H1 (cell line): ENCODE measurements around the gene CADM2. TPM values are rescaled to one million over a fixed set of nuclear protein-coding genes. Genes with fewer than 3 reads are reported as not detected.

Experiments
- CTCF ChIA-PET: fragments of 300-600 bp; sonication (Branson Sonifier 250); formaldehyde crosslinking; loops from one replicate; lab custom pipeline; 2021; ENCODE audit not compliant: partially characterized antibody; lab: Charles Lee
- POLR2A ChIA-PET: fragments of 300-600 bp; sonication (Branson Sonifier 250); formaldehyde crosslinking; loops from one replicate; lab custom pipeline; 2021; ENCODE audit warnings: inconsistent platforms; ENCODE audit not compliant: partially characterized antibody; lab: Charles Lee
- DNase-seq, 2 experiments: peaks; one replicate each; pipeline versions ENCODE4 v3.0.0 to v3.0.0-alpha.2; 2010 to 2022; ENCODE audit warnings: low spot score in 2 of 2, low read depth in 1 of 2, mixed read lengths in 1 of 2
- FAIRE-seq: peaks from 2 replicates; lab custom pipeline; 2011; peaks lifted over from hg19 to GRCh38; lab: Jason Lieb, UNC
- H2AFZ ChIP-seq: 2 replicates; pipeline ENCODE4 v1.8.1; 2012; ENCODE audit warnings: low read length, inconsistent platforms
- H2AK5ac ChIP-seq: 2 replicates; pipeline ENCODE4 v1.6.1; 2013; ENCODE audit warnings: low read depth, low read length
- H2BK120ac ChIP-seq: replicated peaks from 2 replicates; pipeline ENCODE3; 2013; ENCODE audit warnings: low read depth, low read length, inconsistent platforms
- H2BK12ac ChIP-seq: 2 replicates; pipeline ENCODE4 v1.6.1; 2013; ENCODE audit warnings: low read depth, low read length
- H2BK15ac ChIP-seq: 2 replicates; pipeline ENCODE4 v1.6.1; 2013; ENCODE audit warnings: low read length
- H2BK20ac ChIP-seq: 2 replicates; pipeline ENCODE4 v1.6.1; 2013; ENCODE audit warnings: low read length
- H2BK5ac ChIP-seq: 2 replicates; pipeline ENCODE4 v1.6.1; 2013; ENCODE audit warnings: low read depth, low read length
- H3K14ac ChIP-seq: 2 replicates; pipeline ENCODE4 v1.6.1; 2013; ENCODE audit warnings: inconsistent platforms; ENCODE audit not compliant: insufficient read length
- H3K18ac ChIP-seq: 2 replicates; pipeline ENCODE4 v1.6.1; 2013; ENCODE audit warnings: low read length; ENCODE audit errors: extremely low read depth
- H3K23ac ChIP-seq: 2 replicates; pipeline ENCODE4 v1.6.1; 2013; ENCODE audit warnings: inconsistent platforms; ENCODE audit not compliant: insufficient read length
- H3K23me2 ChIP-seq: 2 replicates; pipeline ENCODE4 v1.6.1; 2013; ENCODE audit warnings: low read depth, low read length
- H3K27ac ChIP-seq: 2 replicates; pipeline ENCODE4 v1.6.1; 2011; ENCODE audit warnings: low read depth, low read length, inconsistent platforms
- H3K27me3 ChIP-seq, 4 experiments: replicated peaks in 1 of 4; 1 replicate in 1 of 4; 2 replicates in 3 of 4; pipeline versions ENCODE4 v1.6.1 to v1.8.1; 2011 to 2013; ENCODE audit warnings: low read length in 3 of 4, mild to moderate bottlenecking in 3 of 4, inconsistent platforms in 2 of 4, mixed read lengths in 2 of 4, moderate library complexity in 1 of 4; ENCODE audit not compliant: control insufficient read depth in 3 of 4, insufficient read depth in 3 of 4; ENCODE audit errors: extremely low read depth in 1 of 4
- H3K36me3 ChIP-seq, 4 experiments: 2 replicates each; pipeline versions ENCODE4 v1.6.1 to v1.8.1; 2011 to 2013; ENCODE audit warnings: mild to moderate bottlenecking in 4 of 4, low read length in 3 of 4, moderate library complexity in 2 of 4, control low read depth in 1 of 4, inconsistent platforms in 1 of 4; ENCODE audit not compliant: insufficient read depth in 4 of 4, control insufficient read depth in 2 of 4
- H3K4ac ChIP-seq: replicated peaks from 2 replicates; pipeline ENCODE3; 2013; ENCODE audit warnings: low read length, low read depth, mixed read lengths, inconsistent platforms; ENCODE audit not compliant: insufficient read length
- H3K4me1 ChIP-seq, 4 experiments: replicated peaks in 1 of 4; 1 replicate in 1 of 4; 2 replicates in 3 of 4; pipeline versions ENCODE4 v1.6.1 to v1.8.1; 2011 to 2013; ENCODE audit warnings: low read length in 3 of 4, inconsistent platforms in 2 of 4, mixed read lengths in 1 of 4; ENCODE audit not compliant: insufficient read depth in 4 of 4, control insufficient read depth in 3 of 4
- H3K4me2 ChIP-seq, 2 experiments: 2 replicates each; pipeline versions ENCODE4 v1.6.1 to v1.8.1; 2011 to 2013; ENCODE audit warnings: low read depth in 2 of 2, low read length in 2 of 2, control low read depth in 1 of 2, inconsistent platforms in 1 of 2, mild to moderate bottlenecking in 1 of 2; ENCODE audit not compliant: insufficient read depth in 1 of 2
- H3K4me3 ChIP-seq, 4 experiments: fragments of 200-600, 300-600 bp in 1 of 4; sonication (generic), shearing (Covaris generic), sonication (Bioruptor Twin) in 1 of 4; 2 replicates each; pipeline versions ENCODE4 v1.5.1 to v1.8.1; 2011 to 2016; ENCODE audit warnings: low read length in 4 of 4, low read depth in 3 of 4, control low read depth in 2 of 4, inconsistent platforms in 2 of 4, mild to moderate bottlenecking in 2 of 4, mixed read lengths in 1 of 4, moderate library complexity in 1 of 4; ENCODE audit not compliant: insufficient read depth in 2 of 4; ENCODE audit errors: extremely low read depth in 1 of 4
- H3K56ac ChIP-seq: replicated peaks from 2 replicates; pipeline ENCODE3; 2013; ENCODE audit warnings: low read depth, mild to moderate bottlenecking, mixed read lengths, low read length, inconsistent platforms; ENCODE audit not compliant: insufficient read length
- H3K79me1 ChIP-seq: 2 replicates; pipeline ENCODE4 v1.6.1; 2013; ENCODE audit warnings: low read depth, low read length, control low read depth
- H3K79me2 ChIP-seq, 2 experiments: 2 replicates each; pipeline versions ENCODE4 v1.6.1 to v1.8.1; 2012 to 2013; ENCODE audit warnings: low read length in 2 of 2, mild to moderate bottlenecking in 2 of 2, inconsistent platforms in 1 of 2; ENCODE audit not compliant: insufficient read depth in 2 of 2, control insufficient read depth in 1 of 2
- H3K9ac ChIP-seq, 4 experiments: replicated peaks in 1 of 4; 1 replicate in 1 of 4; 2 replicates in 3 of 4; pipeline versions ENCODE4 v1.6.1 to v1.8.1; 2011 to 2013; ENCODE audit warnings: low read depth in 3 of 4, low read length in 3 of 4, control low read depth in 2 of 4, mild to moderate bottlenecking in 2 of 4, moderate library complexity in 2 of 4, inconsistent platforms in 1 of 4; ENCODE audit errors: extremely low read depth in 1 of 4
- H3K9me3 ChIP-seq, 2 experiments: 2 replicates each; pipeline versions ENCODE4 v1.6.1 to v1.8.1; 2012 to 2013; ENCODE audit warnings: mild to moderate bottlenecking in 2 of 2, moderate library complexity in 2 of 2, control low read depth in 1 of 2, inconsistent platforms in 1 of 2, low read depth in 1 of 2, low read length in 1 of 2, mixed read lengths in 1 of 2; ENCODE audit not compliant: insufficient read depth in 2 of 2
- H4K20me1 ChIP-seq, 2 experiments: replicated peaks in 1 of 2; 2 replicates each; pipeline versions ENCODE3 to v1.8.1; 2011 to 2013; ENCODE audit warnings: inconsistent platforms in 2 of 2, low read length in 2 of 2, mild to moderate bottlenecking in 1 of 2; ENCODE audit not compliant: insufficient read depth in 2 of 2, control insufficient read depth in 1 of 2
- H4K5ac ChIP-seq: 2 replicates; pipeline ENCODE4 v1.6.1; 2013; ENCODE audit warnings: low read length, low read depth, mixed read lengths, inconsistent platforms; ENCODE audit not compliant: insufficient read length
- H4K8ac ChIP-seq: 2 replicates; pipeline ENCODE4 v1.8.0; 2013; ENCODE audit warnings: mild to moderate bottlenecking, moderate library complexity, low read length, inconsistent platforms; ENCODE audit not compliant: insufficient read depth; ENCODE audit errors: extremely low read depth
- H4K91ac ChIP-seq: replicated peaks from 2 replicates; pipeline ENCODE3; 2013; ENCODE audit warnings: low read length, mixed read lengths, inconsistent platforms; ENCODE audit not compliant: insufficient read length
- CBX8 ChIP-seq: fragments of 300-800, 300-1000 bp; sonication (generic); IDR thresholded peaks from 2 replicates; pipeline ENCODE4 v1.7.1; 2016; ENCODE audit warnings: low read depth, low read length, borderline replicate concordance
- CHD1 ChIP-seq: IDR thresholded peaks from 2 replicates; pipeline ENCODE4 v1.6.1; 2012; ENCODE audit warnings: low read depth, low read length, improper control_type of control experiment
- CTBP2 ChIP-seq: IDR thresholded peaks from 2 replicates; pipeline ENCODE4 v1.7.0; 2011; ENCODE audit warnings: borderline replicate concordance, mild to moderate bottlenecking, moderate library complexity, mixed read lengths, low read length; ENCODE audit not compliant: insufficient read depth, insufficient read length
- KDM4A ChIP-seq: IDR thresholded peaks from one replicate; pipeline ENCODE4 v1.7.1; 2012; ENCODE audit warnings: low read depth, mild to moderate bottlenecking, moderate library complexity, low read length, inconsistent platforms; ENCODE audit not compliant: severe bottlenecking
- KDM5A ChIP-seq: fragments of 200-600 bp; IDR thresholded peaks from 2 replicates; pipeline ENCODE4 v1.7.1; 2012; ENCODE audit warnings: mild to moderate bottlenecking, low read length, inconsistent platforms, mixed read lengths
- NANOG ChIP-seq: IDR thresholded peaks from 2 replicates; pipeline ENCODE4 v1.6.1; 2011; ENCODE audit warnings: low read length, low read depth, mild to moderate bottlenecking, inconsistent platforms; ENCODE audit not compliant: insufficient read depth, poor library complexity, severe bottlenecking
- SIN3A ChIP-seq, 2 experiments: IDR thresholded peaks in 1 of 2; conservative IDR thresholded peaks in 1 of 2; 2 replicates each; pipeline ENCODE4 v1.6.1; 2011 to 2012; ENCODE audit warnings: low read length in 2 of 2, improper control_type of control experiment in 1 of 2, low read depth in 1 of 2, mild to moderate bottlenecking in 1 of 2
- TAF7 ChIP-seq: optimal IDR thresholded peaks from 2 replicates; pipeline ENCODE3; 2011; ENCODE audit warnings: low read depth, mild to moderate bottlenecking, inconsistent platforms, low read length, moderate library complexity, borderline replicate concordance
- TEAD4 ChIP-seq: IDR thresholded peaks from 2 replicates; pipeline ENCODE4 v1.6.1; 2012; ENCODE audit warnings: low read depth, low read length, inconsistent platforms, mixed read lengths
- WGBS, 2 experiments: shearing (Covaris generic) in 1 of 2; methylation state at CpG; one replicate each; pipeline versions ENCODE4 v1.1.6 to v1.1.7; 2013 to 2015; ENCODE audit warnings: low lambda C conversion rate in 2 of 2, mixed read lengths in 2 of 2, inconsistent platforms in 1 of 2, low coverage in 1 of 2, missing lambda C conversion rate in 1 of 2; ENCODE audit not compliant: insufficient replicate concordance in 2 of 2, insufficient coverage in 1 of 2, insufficient read length in 1 of 2; ENCODE audit errors: extremely low coverage in 1 of 2, missing lambda C conversion rate in 1 of 2; 5-methylcytosine and 5-hydroxymethylcytosine counted together
- polyA plus RNA-seq, 7 experiments: library from polyadenylated mRNA; depleted of rRNA in 3 of 7; stranded (reverse) in 5 of 7; unstranded in 2 of 7; fragments of >200 nt in 5 of 7; fragments of 200-250 nt in 2 of 7; gene quantifications; 1 replicate in 5 of 7; 2 replicates in 1 of 7; 4 replicates in 1 of 7; pipeline versions ENCODE4 v1.2.1 to v1.2.3, GENCODE V29; 2011 to 2013; ENCODE audit warnings: missing spikeins in 2 of 7, mixed read lengths in 2 of 7
- total RNA-seq: library from RNA; stranded (reverse); fragmentation: NEBNext Ultra II Directional; extraction: Animal tissue kit (Norgen Biotek cat#: 25700); gene quantifications from 2 replicates; pipeline ENCODE4 v1.2.1, GENCODE V29; 2021
- TF ChIP-seq, protein P1 (sequence below): IDR thresholded peaks from 2 replicates; pipeline ENCODE4 v1.6.1; 2012; ENCODE audit warnings: low read length, inconsistent platforms
- TF ChIP-seq, protein P2 (sequence below): IDR thresholded peaks from 2 replicates; pipeline ENCODE4 v1.6.1; 2012; ENCODE audit warnings: inconsistent platforms

CADM2 gene
- total and polyA plus RNA-seq, 2 of the 8 experiments (the other 6 are each of a cell fraction or from before 2014, with no cell fraction given), result 14.9 to 20.9 TPM

DNA sequence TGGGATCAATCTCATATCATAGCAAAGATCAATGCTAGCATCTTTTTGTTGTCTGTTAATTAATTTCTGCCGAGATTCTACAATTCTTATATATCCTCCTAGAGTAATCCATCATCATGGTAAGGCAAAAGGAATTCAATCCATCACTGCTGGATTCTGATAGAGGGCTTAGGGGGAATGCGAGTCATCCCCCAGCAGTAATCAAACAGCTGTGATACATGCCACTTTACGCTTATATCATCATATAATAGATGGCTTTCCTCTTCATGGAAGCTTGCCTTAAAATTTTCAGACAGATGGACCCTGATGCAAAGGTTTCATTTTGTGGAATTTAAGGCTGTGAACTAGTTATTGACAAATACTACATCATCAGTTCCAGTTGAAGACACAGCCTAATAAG lies 645.9 kb downstream of the CADM2 start:
- no peak overlapping the region for H4K91ac ChIP-seq
- no peaks in the 10 kb centered on the region for H3K79me1 ChIP-seq
- H3K56ac ChIP-seq, result no peak overlapping the region
- ChIA-PET POLR2A (no interaction called here), CTCF (no interaction called here)
- no peak overlapping the region for H3K9ac ChIP-seq
- DNase-seq, result no peak
- H3K79me2 ChIP-seq, result no peaks in the 10 kb centered on the region
- WGBS, 2 experiments, result 91% methylated on average over 3 of the region's 3 CpGs; no CpG with 5 or more reads in 1 of the 2 experiments
- no peaks in the 10 kb centered on the region for H3K4me1 ChIP-seq
- no peak overlapping the region for H2AK5ac ChIP-seq
- no peak overlapping the region for H2BK20ac ChIP-seq
- H3K18ac ChIP-seq, result no peak overlapping the region
- no peak for FAIRE-seq
- H3K23ac ChIP-seq, result no peak overlapping the region
- no peaks in the 10 kb centered on the region for H4K20me1 ChIP-seq
- no peak overlapping the region for H3K4me2 ChIP-seq
- no peak overlapping the region for H2BK5ac ChIP-seq
- H4K5ac ChIP-seq, result no peak overlapping the region
- H3K4me3 ChIP-seq, result no peak overlapping the region
- H2BK120ac ChIP-seq, result no peak overlapping the region
- no peak overlapping the region for H2BK15ac ChIP-seq
- no peaks in the 10 kb centered on the region; a peak in 1 of 7 replicates for H3K27me3 ChIP-seq
- H3K23me2 ChIP-seq, result no peaks in the 10 kb centered on the region
- H3K14ac ChIP-seq, result no peak overlapping the region
- no peaks in the 10 kb centered on the region for H3K36me3 ChIP-seq
- no peak overlapping the region for H2BK12ac ChIP-seq
- no peak overlapping the region for H3K4ac ChIP-seq
- no peaks in the 10 kb centered on the region for H3K9me3 ChIP-seq
- H2AFZ ChIP-seq, result no peak overlapping the region
- H4K8ac ChIP-seq, result no peak overlapping the region
- H3K27ac ChIP-seq, result no peak overlapping the region
- TF ChIP-seq, protein P1, sequence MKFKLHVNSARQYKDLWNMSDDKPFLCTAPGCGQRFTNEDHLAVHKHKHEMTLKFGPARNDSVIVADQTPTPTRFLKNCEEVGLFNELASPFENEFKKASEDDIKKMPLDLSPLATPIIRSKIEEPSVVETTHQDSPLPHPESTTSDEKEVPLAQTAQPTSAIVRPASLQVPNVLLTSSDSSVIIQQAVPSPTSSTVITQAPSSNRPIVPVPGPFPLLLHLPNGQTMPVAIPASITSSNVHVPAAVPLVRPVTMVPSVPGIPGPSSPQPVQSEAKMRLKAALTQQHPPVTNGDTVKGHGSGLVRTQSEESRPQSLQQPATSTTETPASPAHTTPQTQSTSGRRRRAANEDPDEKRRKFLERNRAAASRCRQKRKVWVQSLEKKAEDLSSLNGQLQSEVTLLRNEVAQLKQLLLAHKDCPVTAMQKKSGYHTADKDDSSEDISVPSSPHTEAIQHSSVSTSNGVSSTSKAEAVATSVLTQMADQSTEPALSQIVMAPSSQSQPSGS, result no peak
- TF ChIP-seq KDM4A (no peak), TEAD4 (no peak), NANOG (no peak), CHD1 (no peak), TAF7 (no peak), KDM5A (no peak), CTBP2 (no peak), SIN3A (conservative IDR thresholded peaks at IDR 0.05 in 1 of 2, IDR thresholded peaks at IDR 0.05 in 1 of 2; ENCODE audit: low read depth in 1 of 2, low read length in 2 of 2) (no peak), CBX8 (no peak)
- TF ChIP-seq, protein P2, sequence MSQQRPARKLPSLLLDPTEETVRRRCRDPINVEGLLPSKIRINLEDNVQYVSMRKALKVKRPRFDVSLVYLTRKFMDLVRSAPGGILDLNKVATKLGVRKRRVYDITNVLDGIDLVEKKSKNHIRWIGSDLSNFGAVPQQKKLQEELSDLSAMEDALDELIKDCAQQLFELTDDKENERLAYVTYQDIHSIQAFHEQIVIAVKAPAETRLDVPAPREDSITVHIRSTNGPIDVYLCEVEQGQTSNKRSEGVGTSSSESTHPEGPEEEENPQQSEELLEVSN, result no peak
